ENCODE measurements around the gene SIGLEC10. TPM values are rescaled to one million over a fixed set of nuclear protein-coding genes. Genes with fewer than 3 reads are reported as not detected.
A peak's percentile ranks its signal among the peaks of the same experiment; 100 is the strongest.

SIGLEC10 gene
- total and polyA plus RNA-seq, 9 of the 15 experiments (the other 6 are each of a cell fraction or from before 2014, with no cell fraction given), result 0.10 to 1.8 (median 0.82) TPM

GRCh38 chr19:51367565-51368365, 49.7 kb downstream of the SIGLEC10 start (continued):
- TF ChIP-seq CHD7 (IDR thresholded peaks at IDR 0.05; ENCODE audit: low read depth, low read length) (no peak), ARID4B (CRISPR knock-in tag; IDR thresholded peaks at IDR 0.05) (peak; percentile 76), MBD2 (IDR thresholded peaks at IDR 0.05; ENCODE audit: borderline replicate concordance, low read depth) (peak; percentile 4; the same call in 1 of the 2 replicates), GATAD2A (IDR thresholded peaks at IDR 0.05) (peak; percentile 97), CCNT2 (IDR thresholded peaks at IDR 0.05; ENCODE audit: borderline replicate concordance, extremely low read depth, insufficient read length, low read depth, low read length) (peak; percentile 35), LCOR (CRISPR knock-in tag; IDR thresholded peaks at IDR 0.05) (0 out of 2 replicates have a peak, but pooled peaks have one; percentile 46)

Measured in K562 (cell line).